Head of caudate nucleus (tissue), 42 donors: Measurements from ENCODE around the gene ASIC1.
"Not testable (repeated sequence)": the region's sequence is repeated elsewhere in the genome, so short reads cannot be mapped to it uniquely, and the experiment has no call there.

Source experiments
- DNase-seq, 42 donors: peaks; one replicate each; pipeline versions ENCODE4 v3.0.0 to v3.0.0-alpha.2; 2020 to 2021; ENCODE audit warnings: mixed read lengths in 7 of 42
- intact Hi-C: fragments of 100-400 bp; cut with DNase I; formaldehyde crosslinking; loops from one replicate; pipeline ENCODE4 v1.15.0; 2022

Gene ASIC1

DNA sequence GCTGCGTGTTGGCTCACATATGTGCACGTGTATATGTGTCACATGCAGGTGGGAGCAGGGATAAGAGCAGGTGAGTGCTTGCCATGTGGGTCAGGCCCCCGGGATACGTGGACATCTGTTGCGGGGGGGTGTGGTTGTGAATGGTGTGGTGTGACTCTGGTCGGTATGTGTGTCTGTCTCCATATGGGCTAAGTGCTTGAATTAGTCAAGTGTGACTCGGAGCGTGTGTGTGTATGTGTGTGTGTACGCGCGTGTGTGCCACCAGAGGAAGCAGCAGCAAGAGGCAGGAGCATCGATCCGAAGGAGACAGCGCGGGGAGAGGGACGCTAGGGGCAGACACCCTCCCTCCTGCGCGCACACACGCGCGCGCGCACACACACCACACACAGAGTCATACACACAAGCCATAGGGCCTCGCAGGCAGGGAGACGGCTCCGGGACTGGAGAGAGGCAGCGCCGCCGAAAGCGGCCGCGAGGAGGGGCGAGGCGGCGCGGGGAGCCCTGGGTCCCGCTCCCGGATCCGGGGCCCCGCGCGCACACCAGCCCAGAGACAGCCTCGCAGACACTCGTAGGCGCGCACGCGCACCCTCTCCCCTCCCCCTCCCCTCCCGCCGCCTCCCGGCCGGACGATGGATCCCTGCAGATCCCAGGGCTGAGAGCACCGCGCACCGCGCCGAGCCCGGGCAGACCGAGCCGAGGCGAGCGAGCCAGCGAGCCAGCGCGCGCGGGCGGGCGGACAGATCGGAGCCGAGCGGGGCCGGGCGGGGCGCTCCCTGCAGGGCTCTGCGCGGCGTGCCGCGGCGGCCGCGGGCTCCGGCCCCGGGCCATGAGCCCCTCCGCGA, at the start of gene ASIC1:
Gene ASIC1 (plus strand): TSS at position 597 of the 842 bp plus-strand sequence. CDS start 1,171 bp downstream, outside the sequence.
- intact Hi-C loops = loop anchor here (2.0 kb wide), 2 partner anchors 82 to 90 kb away; no protein-coding TSS in a partner anchor
- DNase-seq = peak; percentile 56 to 92 (median 82)

DNA sequence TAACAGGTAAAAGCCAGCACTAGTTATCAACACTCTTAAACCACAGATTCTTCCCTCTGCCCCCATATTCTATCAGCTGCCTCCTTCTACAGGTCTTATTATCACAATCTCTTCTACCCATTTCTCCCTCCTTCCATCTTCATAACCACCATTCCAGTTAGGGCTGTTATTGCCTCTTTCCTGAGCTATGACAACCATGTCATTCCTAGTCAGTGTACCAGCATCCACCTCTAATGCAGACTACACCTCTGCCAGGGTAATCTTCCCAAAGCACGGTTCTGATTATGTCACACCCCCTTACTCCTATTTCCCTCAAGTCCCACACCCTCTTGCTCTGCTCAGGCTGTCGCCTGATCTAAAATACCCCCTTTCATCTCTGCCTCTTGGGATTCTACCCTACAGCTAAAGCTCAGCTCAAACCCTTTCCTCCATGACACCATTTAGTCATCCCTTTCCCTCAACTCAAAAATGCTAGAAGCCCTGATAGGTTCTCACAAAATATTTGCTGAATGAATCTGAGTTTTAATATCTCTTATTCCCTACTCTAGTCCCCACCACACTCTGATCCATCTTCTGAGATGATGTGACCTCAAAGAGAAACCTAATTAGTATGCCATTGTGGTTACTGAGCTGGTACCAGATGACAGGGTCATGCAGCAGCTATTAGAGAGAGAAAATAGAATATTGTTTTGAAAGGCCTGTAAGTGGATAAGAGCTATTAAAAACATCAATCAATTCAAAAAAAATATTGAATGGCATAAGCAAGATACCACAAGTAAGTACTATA, 43.8 kb upstream of the ASIC1 start:
- peak in 2 of 42 donors; percentile 18 to 23 for DNase-seq
- intact Hi-C loops = no loop called here

DNA sequence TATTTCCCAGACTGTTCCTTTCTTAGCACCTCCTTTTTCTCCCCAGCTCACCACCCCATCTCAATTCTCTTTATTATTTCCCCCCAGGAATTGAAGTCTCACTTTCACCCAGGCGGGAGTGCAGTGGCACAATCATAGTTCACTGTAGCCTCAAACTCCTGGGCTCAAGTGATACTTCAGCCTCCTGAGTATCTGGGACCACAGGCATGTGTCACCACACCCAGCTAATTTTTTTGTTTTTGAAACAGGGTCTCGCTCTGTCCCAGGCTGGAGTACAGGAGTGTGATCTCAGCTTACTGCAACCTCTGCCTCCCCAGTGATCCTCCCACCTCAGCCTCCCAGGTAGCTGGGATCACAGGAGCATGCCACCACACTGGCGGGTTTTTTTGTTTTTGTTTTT, 43.1 kb upstream of the ASIC1 start:
- intact Hi-C loops = no loop called here
- DNase-seq = no peak

DNA sequence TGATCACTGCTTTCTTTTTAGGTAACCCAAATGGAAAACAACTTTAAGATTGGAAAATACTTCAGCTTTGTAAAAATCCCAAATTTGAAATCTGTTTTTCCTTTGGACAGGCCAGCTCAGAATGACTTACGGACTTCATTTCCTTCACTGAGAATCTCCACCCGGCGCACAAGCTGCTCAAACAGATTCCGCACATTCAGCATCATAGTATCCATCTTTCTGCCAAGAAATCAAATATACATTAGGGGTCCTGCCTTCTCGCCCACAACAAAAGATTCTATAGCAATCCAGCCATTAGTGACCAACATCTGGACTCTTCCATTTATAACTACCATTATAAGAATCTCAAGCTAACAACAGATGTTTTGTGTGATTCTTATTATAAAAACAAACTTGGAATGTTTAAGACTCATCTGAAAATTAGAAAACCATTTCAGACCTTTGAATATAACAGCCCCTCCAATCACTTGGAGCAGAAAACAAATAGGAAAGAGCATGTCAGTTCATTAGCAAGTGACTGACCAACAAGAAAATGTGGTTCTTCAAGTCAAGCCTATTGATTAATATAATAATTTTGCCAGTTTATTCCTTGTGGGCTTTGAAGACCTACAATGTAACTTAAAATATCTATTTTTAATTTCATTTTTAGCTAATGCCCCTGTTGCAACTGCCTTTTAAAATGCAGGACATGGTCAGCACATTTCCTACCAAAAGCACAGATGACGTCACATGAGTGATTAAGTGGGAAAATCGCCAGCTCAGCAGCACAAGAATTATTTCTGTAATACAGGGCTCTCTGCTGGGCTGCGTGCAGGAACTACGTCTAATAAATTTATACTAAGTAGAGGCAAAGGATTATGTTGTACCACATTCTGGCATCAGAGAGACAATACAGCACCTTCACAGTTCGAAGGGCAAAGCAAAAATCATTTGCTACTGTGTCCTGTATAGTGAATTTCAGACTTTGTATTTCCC, 40.6 kb upstream of the ASIC1 start:
- intact Hi-C loops = no loop called here
- peak in 36 of 42 donors; percentile 28 to 91 (median 65) for DNase-seq

DNA sequence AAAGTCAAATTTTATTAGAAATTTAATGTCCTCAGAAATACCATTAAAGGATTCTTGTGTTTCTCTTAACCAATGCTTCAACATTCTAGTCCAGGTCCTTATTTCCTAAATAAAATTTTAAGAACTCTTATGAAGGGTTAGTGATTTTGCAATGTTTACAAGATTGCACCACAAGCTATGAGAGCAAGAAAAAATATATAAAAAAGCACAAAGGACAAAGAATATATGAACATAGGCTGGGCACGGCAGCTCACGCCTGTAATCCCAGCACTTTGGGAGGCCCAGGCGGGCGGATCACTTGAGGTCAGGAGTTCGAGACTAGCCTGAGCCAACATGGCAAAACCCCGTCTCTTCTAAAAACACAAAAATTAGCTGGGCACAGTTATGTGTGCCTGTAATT, 39.8 kb upstream of the ASIC1 start:
- intact Hi-C loops = no loop called here
- no peak for DNase-seq

DNA sequence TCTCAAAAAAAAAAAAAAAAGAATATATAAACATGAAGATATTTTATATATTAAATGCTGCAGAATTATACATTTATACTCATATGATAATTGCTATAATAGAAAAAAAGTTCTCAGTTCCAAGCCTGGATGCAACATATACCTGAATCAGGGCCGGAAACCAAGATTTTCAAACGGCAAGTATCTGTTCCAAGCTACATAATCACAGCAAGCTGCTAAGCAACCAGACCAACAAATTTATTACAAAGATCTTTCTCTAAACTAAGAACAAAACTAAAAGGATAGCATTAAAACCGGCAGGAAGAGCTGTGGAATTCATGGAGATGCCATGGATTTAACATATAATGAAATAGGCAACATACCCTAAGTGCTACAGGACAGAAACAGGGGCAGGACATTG, 39.2 kb upstream of the ASIC1 start:
- intact Hi-C loops = no loop called here
- no peak for DNase-seq

DNA sequence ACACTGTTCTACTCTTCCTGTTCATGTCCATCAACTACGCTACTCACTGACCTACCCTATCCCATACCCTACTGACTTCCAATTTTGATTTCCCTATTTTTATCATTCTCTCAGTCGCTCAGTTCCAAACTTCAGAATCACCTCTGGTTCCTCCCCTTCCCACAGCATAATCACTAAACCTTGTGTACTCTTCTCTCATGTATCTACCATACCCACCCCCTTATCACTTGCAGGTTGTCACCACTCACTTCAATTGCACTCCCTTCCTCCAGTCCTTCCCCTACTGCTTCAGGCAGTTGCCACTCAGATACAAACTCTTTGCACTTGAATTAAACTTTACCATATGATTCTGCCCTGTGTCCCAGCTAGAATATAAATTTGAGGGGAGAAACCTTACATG, 38.4 kb upstream of the ASIC1 start:
- intact Hi-C loops = no loop called here
- no peak for DNase-seq

DNA sequence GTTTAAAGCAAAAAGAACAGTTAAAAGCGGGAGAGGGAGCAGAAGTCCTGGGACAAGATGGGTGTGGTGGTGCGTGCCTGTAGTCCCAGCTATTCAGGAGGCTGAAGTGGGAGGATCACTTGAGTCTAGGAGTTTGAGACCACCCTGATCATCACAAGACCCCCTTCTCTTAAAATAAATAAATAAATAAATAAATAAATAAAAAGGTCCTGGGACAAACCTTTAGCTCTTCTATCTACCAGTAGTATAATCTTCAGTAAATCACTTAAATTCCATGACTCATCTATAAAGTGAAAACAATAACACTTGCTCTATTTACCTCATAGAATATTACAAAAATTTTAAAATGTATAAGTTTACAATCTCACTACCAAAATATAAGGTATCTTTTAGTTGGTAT, 37.9 kb upstream of the ASIC1 start:
- no peak for DNase-seq
- intact Hi-C loops = no loop called here

DNA sequence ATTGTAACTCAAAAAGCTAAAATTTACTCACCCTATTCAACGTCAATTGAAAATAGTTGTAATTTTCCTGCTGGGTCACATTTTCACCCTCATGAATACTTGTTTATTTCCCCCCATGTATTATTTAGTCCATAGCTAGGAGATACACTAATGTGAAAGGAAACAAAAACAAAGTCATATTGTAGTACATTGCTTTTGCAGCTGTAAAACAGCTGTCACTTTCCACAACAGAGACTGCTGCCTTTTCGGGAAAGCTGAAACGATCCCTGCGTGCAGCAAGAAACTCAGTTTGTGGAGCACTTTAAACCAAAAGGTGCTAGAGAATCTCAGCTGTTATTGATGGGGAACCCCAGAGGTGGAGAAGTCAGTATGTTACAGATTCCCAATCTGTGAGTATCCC, 36.4 kb upstream of the ASIC1 start:
- intact Hi-C loops = loop anchor here (10.0 kb wide), 1 partner anchor 46 kb away; the partner anchor contains the start of gene AQP6
- DNase-seq = no peak

DNA sequence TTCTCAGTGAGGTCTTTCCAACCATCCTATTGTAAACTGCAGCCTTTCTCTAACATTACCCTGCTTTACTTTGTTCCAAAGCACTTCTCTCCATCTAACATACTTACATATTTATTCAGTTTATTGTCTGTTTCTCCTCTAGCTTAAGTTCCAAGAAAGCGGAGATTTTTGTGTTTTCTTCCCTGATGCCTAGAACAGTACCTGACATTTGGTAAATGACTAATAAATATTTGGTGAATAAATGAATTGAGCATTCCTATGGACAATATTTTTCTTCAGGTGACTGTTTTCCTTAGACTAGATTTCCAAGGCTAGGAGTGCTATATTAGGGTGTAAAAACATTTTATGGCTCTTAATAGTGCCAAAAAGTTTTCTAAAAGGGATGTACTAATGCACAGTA, 34.5 kb upstream of the ASIC1 start:
- intact Hi-C loops = loop anchor here (10.0 kb wide), 1 partner anchor 48 kb away; the partner anchor contains the start of gene AQP6
- DNase-seq = no peak

DNA sequence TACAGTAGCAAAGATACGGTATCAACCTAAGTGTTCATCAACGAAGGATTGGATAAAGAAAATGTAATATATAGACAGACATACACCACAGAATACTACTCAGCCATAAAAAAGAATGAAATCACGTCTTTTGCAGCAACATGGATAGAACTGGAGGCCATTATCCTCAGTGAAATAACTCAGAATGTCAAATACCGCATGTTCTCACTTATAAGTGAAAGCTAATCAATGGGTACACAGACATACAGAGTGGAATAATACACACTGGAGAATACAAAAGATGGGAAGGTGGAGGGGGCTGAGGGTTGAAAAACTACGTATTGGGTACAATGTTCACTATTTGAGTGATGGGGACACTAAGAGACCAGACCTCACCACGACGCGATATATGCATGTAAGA, 33.2 kb upstream of the ASIC1 start:
- DNase-seq = no peak
- intact Hi-C loops = loop anchor here (10.0 kb wide), 1 partner anchor 49 kb away; the partner anchor contains the start of gene AQP6

DNA sequence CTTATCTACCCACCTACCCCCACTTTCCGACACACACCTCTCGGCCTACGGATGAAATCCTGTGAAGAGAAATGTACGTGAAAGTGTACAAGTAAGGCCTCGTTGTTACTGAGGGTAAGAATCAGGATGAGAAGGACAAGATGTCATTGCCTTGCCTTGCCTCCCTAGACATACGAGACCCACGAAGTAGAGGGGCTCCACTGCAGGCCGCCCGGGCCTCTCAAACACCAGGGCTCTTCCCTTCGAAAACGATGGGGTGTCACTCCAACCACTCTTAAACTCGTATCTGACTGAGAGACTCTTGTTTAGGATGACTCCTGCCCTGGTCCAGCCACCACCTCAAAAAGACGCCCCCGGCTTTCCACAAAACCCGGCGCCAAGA, 32.6 kb upstream of the ASIC1 start:
- no peak for DNase-seq
- intact Hi-C loops = loop anchor here (10.0 kb wide), 1 partner anchor 50 kb away; the partner anchor contains the start of gene AQP6

DNA sequence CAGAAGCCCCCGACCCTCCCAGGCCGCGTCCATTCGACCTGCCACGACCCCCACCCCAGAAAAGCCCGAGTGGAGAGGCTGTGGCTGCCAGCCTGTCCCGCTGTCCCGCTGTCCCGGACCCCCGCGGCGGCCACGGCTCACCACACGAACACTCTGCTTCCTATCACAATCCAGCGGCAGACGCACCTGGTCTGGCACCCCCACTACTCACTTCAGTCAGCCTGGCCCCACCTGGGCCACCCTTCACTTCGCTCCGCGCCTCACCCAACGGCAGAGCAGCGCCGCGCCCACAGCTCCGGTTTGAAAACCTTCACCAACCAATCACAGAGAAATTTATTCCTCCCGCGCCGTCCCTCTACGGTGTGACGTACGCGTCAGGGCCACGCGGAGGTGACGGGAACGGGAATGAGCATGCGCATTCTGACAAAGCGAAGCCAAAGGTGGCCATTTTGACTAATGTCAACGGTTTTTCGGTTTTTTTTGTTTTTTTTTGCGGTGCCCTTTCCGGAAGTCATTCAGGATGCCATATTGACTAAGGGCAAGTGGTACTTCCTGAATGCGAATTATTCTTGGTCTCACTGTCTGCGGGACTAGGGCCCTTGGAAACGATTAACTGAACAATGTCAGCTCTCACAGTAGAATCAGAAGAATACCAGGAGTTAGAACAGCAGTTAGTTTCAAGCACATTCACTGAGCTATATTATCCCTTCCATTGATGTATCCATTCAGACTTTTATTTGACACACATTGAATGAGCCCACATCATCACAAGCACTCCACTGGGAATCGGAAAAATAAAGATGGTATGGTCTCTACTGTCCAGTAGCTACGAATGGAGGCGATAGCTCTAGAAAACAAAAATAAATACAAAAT, 32.0 kb upstream of the ASIC1 start, which contains the start of gene RACGAP1:
Gene RACGAP1 (minus strand): TSS at position 308 of the 873 bp plus-strand sequence. CDS start 8,779 bp downstream, outside the sequence.
- DNase-seq = peak; percentile 89 to 98 (median 94)
- intact Hi-C loops = loop anchor here (10.0 kb wide), 1 partner anchor 51 kb away; the partner anchor contains the start of gene AQP6

DNA sequence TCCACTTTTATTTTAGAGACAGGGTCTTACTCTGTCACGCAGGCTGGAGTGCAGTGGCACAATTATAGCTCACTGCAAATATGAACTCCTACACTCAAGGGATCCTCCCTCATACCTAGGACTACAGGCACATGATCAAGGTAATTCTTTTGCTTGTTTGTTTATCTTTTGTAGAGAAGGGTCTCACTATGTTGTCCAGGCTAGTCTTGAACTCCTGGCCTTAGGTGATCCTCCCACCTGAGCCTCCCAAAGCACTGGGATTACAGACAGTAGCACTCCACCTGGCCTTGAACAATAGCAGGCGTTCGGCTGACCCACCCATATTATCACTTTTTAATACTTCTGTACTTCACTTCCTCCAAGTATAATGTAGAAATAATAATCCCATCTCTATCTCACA, 30.7 kb upstream of the ASIC1 start:
- no peak for DNase-seq
- intact Hi-C loops = loop anchor here (10.0 kb wide), 1 partner anchor 52 kb away; the partner anchor contains the start of gene AQP6

DNA sequence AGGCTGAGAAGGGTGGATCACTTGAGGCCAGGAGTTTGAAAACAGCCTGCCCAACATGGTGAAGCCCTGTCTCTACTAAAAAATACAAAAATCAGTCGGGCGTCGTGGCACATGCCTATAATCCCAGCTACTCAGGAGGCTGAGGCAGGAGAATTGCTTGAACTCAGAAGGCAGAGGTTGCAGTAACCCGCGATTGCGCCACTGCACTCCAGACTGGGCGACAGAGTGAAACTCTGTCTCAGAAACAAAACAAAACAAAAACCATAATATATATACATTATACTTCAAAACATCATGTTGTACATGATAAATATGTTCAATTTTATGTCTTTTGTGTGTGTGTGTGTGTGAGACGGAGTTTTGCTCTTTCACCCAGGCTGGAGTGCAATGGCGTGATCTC, 26.9 kb upstream of the ASIC1 start:
- DNase-seq = peak in 2 of 42 donors; percentile 2 to 21
- intact Hi-C loops = not testable (repeated sequence)

DNA sequence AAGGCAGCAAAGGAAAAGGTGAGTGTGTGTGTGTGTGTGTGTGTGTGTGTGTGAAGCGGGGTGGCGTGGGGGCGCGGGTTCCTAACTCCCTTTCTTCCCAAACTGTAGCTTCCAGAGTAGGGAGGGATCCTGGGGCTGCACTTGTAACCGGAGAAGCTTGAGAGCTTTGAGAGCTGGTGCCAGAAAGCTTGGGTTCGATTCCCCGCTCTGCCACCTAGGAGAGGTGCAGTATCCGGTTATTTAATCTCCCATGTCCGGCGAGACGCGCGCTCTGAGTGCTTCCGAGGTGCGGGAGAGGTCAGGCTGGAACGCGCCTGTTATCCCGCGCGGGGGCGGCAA, 24.9 kb upstream of the ASIC1 start:
- DNase-seq = peak in 3 of 42 donors; percentile 12 to 34 (median 24)
- intact Hi-C loops = no loop called here

DNA sequence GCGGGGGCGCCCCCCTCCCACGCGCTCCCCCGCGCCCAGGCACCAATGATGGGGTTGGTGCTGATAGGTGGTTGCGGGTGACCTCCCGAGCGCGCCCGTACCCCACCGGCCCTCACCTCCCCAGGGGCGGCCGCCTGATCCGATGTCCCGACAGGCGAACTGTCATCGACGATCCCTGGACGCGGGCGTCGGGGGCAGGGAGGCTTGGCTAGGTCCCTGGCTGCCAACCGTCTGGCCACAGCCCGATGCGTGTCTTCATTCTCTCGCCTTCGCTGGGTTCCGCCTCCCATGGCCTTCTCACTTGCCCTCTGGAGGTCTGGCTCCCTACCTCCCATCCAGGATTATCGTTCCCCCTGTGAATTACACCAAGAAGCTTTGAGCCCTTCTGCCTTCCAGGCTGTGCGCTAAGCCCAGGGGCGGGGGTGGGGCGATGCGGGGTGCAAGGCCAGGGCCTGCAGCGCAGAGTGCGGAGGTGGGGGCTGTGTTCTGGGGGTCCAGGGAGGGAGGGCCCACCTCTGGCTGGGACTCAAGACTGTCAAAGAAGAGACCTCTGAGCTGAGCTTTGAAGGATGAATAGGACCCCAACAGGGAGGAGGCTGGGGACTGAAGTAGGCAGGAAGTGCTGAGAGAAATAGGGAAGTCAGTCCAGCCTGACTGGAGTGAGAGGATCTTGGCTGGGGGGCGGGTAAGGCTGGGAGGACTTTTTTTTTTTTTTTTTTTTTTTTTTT, 24.4 kb upstream of the ASIC1 start:
- DNase-seq = peak in 4 of 42 donors; percentile 19 to 46 (median 35)
- intact Hi-C loops = no loop called here
